ENCODE results near the gene MPP2.

The MPP2 gene

DNA sequence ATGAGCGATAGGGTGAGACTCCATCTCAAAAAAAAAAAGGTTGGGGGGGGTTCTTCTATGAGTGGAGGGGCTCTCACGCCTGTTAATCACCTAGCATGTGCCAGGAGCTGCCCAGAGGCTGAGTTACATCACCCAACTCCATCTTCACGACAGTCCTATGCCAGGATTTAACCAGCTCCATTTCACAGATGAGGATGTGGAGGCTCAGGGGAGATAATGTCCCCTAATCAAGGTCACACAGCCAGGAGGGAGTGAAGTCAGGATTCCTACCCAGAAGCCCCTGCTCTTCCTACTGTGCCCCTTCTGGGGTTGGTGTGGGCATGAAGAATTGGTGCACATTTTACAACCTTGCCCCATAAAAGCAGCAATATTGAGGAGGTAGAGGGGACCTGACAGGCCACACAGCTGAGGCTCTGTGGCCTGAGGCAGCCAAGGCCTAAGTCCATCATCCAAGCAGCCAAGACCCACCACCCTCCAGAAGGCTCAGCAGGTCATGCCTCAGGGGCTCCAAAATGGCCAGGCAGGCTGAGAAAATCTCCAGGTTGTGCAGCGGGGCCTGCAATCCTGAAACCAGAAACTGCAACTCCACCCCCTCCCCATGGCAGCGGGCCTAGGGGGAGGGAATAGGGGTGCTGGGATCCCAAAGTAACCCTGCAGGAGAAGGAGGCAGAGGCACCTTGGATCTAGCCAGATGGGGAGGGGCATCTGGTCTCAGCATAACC, 28.0 kb upstream of the MPP2 start:
- H4K20me1 ChIP-seq (ENCODE audit: insufficient read depth): no peaks in the 10 kb centered on the region
- no peak overlapping the region for H3K4me3 ChIP-seq (IDR thresholded peaks at IDR 0.05; ENCODE audit: insufficient read depth, low read depth, low read length)
- no peaks in the 10 kb centered on the region for H3K36me3 ChIP-seq (ENCODE audit: insufficient read depth)
- H3K4me1 ChIP-seq (ENCODE audit: low read depth, poor library complexity, severe bottlenecking): no peaks in the 10 kb centered on the region
- TF ChIP-seq, protein P1, sequence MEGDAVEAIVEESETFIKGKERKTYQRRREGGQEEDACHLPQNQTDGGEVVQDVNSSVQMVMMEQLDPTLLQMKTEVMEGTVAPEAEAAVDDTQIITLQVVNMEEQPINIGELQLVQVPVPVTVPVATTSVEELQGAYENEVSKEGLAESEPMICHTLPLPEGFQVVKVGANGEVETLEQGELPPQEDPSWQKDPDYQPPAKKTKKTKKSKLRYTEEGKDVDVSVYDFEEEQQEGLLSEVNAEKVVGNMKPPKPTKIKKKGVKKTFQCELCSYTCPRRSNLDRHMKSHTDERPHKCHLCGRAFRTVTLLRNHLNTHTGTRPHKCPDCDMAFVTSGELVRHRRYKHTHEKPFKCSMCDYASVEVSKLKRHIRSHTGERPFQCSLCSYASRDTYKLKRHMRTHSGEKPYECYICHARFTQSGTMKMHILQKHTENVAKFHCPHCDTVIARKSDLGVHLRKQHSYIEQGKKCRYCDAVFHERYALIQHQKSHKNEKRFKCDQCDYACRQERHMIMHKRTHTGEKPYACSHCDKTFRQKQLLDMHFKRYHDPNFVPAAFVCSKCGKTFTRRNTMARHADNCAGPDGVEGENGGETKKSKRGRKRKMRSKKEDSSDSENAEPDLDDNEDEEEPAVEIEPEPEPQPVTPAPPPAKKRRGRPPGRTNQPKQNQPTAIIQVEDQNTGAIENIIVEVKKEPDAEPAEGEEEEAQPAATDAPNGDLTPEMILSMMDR (conservative IDR thresholded peaks at IDR 0.05; ENCODE audit: low read depth, low read length): no peak
- H3K27ac ChIP-seq: no peak overlapping the region
- H3K9ac ChIP-seq: no peak overlapping the region
- no peak overlapping the region for H2AFZ ChIP-seq (ENCODE audit: low read depth)
- peaks cover 8% of the 10 kb centered on the region; the same call in 1 of the 2 replicates for H3K27me3 ChIP-seq (ENCODE audit: insufficient read depth, low read depth)
- H3K4me2 ChIP-seq: no peak overlapping the region
- H3K79me2 ChIP-seq (ENCODE audit: insufficient read depth, low read depth): no peaks in the 10 kb centered on the region

GRCh38 chr17:43932923-43933322, 25.6 kb upstream of the MPP2 start:
- Histone ChIP-seq H4K20me1 (ENCODE audit: insufficient read depth) (no peaks in the 10 kb centered on the region), H3K27ac (no peak overlapping the region), H3K36me3 (ENCODE audit: insufficient read depth) (no peaks in the 10 kb centered on the region), H3K9ac (no peak overlapping the region), H3K4me3 (IDR thresholded peaks at IDR 0.05; ENCODE audit: insufficient read depth, low read depth, low read length) (no peak overlapping the region), H2AFZ (ENCODE audit: low read depth) (no peak overlapping the region), H3K4me2 (no peak overlapping the region), H3K27me3 (ENCODE audit: insufficient read depth, low read depth) (no peaks in the 10 kb centered on the region; the same call in 1 of the 2 replicates), H3K4me1 (ENCODE audit: low read depth, poor library complexity, severe bottlenecking) (no peaks in the 10 kb centered on the region), H3K79me2 (ENCODE audit: insufficient read depth, low read depth) (no peaks in the 10 kb centered on the region)
- TF ChIP-seq, protein P1 (conservative IDR thresholded peaks at IDR 0.05; ENCODE audit: low read depth, low read length): no peak

- peaks cover 1% of the 10 kb centered on the region; the same call in 1 of the 2 replicates for H3K27me3 ChIP-seq (ENCODE audit: insufficient read depth, low read depth)
- no peak overlapping the region for H3K27ac ChIP-seq
- no peak overlapping the region for H2AFZ ChIP-seq (ENCODE audit: low read depth)
- no peaks in the 10 kb centered on the region for H3K4me1 ChIP-seq (ENCODE audit: low read depth, poor library complexity, severe bottlenecking)
- H3K36me3 ChIP-seq (ENCODE audit: insufficient read depth): no peaks in the 10 kb centered on the region
- H3K4me3 ChIP-seq (IDR thresholded peaks at IDR 0.05; ENCODE audit: insufficient read depth, low read depth, low read length): no peak overlapping the region
- H3K9ac ChIP-seq: no peak overlapping the region
- no peaks in the 10 kb centered on the region for H4K20me1 ChIP-seq (ENCODE audit: insufficient read depth)
- no peak overlapping the region for H3K4me2 ChIP-seq
- H3K79me2 ChIP-seq (ENCODE audit: insufficient read depth, low read depth): no peaks in the 10 kb centered on the region
- TF ChIP-seq, protein P1 (conservative IDR thresholded peaks at IDR 0.05; ENCODE audit: low read depth, low read length): no peak
Observed at GRCh38 chr17:43932357-43932756, 25.0 kb upstream of the MPP2 start.

DNA sequence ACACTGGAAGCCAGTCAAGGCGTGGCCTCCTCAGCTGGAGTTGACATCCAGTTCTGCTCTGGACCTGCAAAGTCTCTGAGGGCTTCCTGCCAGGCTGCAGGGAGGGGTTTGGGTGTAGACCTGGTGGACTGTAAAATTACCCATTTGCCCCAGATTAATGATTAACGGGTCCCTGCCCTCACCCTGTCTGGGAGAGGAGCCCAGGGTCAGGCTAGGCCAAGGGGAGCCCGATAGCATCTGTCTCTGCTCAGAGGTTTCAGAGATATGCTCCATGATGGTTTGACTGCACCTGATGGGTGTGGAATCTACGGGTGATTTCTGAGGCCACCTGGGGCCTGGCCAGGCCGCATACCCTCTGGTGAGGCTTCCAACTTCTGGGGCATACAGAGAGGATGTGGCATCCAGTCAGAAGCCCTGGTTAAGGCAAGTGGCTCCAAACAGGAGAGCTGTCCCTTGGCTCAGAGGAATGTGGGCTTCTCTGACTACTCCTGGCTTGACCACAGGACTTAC, 23.8 kb upstream of the MPP2 start:
- H3K79me2 ChIP-seq (ENCODE audit: insufficient read depth, low read depth): no peaks in the 10 kb centered on the region
- no peak overlapping the region for H2AFZ ChIP-seq (ENCODE audit: low read depth)
- TF ChIP-seq, protein P1 (conservative IDR thresholded peaks at IDR 0.05; ENCODE audit: low read depth, low read length): no peak
- H3K27me3 ChIP-seq (ENCODE audit: insufficient read depth, low read depth): peaks cover 13% of the 10 kb centered on the region
- no peaks in the 10 kb centered on the region for H4K20me1 ChIP-seq (ENCODE audit: insufficient read depth)
- H3K4me1 ChIP-seq (ENCODE audit: low read depth, poor library complexity, severe bottlenecking): no peaks in the 10 kb centered on the region
- H3K27ac ChIP-seq: no peak overlapping the region
- no peak overlapping the region for H3K9ac ChIP-seq
- H3K36me3 ChIP-seq (ENCODE audit: insufficient read depth): no peaks in the 10 kb centered on the region
- no peak overlapping the region for H3K4me2 ChIP-seq
- no peak overlapping the region for H3K4me3 ChIP-seq (IDR thresholded peaks at IDR 0.05; ENCODE audit: insufficient read depth, low read depth, low read length)
